Measurements from ENCODE around the gene RNF135. TPM values are rescaled to one million over a fixed set of nuclear protein-coding genes. Genes with fewer than 3 reads are reported as not detected.

Gene RNF135
- 25.3 TPM for total RNA-seq
- long read RNA-seq, transcript RNF135-201 (4 exons, 1,905 nt): minor isoform, 12 of 65 reads
- long read RNA-seq, transcript RNF135-202 (5 exons, 2,892 nt): major isoform, 32 of 65 reads
- long read RNA-seq, transcript RNF135-205 (6 exons, 2,098 nt): minor isoform, 12 of 65 reads
- long read RNA-seq, partial matches to known transcripts: 0 of 65 reads
- long read RNA-seq, other reads (novel, unspliced or antisense): 8 of 65 reads

- no peaks in the 10 kb centered on the region for H3K9me3 ChIP-seq
- H3K27me3 ChIP-seq: no peaks in the 10 kb centered on the region
- DNase-seq: peak; percentile 92
- TF ChIP-seq CTCF (IDR thresholded peaks at IDR 0.05): peak; percentile 32
- ATAC-seq: peak; percentile 97
- peak within 1 kb of the TSS; percentile 87 for H3K4me3 ChIP-seq
- peaks cover 11% of the 10 kb centered on the region for H3K36me3 ChIP-seq
- no peaks in the 10 kb centered on the region for H3K4me1 ChIP-seq
- intact Hi-C loops (cut with DNase I): no loop called here
- peak within 1 kb of the TSS; percentile 97 for H3K27ac ChIP-seq
Measured at GRCh38 chr17:30970831-30971567, at the start of gene RNF135. TSS of gene RNF135 (plus strand) at chr17:30971039. CDS start at chr17:30971074, 35 bp downstream.

GRCh38 chr17:30921544-30922196 lies 49.2 kb upstream of the RNF135 start, which contains the start of gene ADAP2:
TSS of gene ADAP2 (plus strand) at chr17:30921945. CDS start at chr17:30922015, 70 bp downstream.
- peaks cover 8% of the 10 kb centered on the region for H3K4me1 ChIP-seq
- DNase-seq (peak; percentile 89), ATAC-seq (peak; percentile 96)
- no peaks in the 10 kb centered on the region for H3K9me3 ChIP-seq
- no peak for TF ChIP-seq CTCF (IDR thresholded peaks at IDR 0.05)
- H3K27ac ChIP-seq: peak within 1 kb of the TSS; percentile 36
- H3K36me3 ChIP-seq: no peaks in the 10 kb centered on the region
- peaks cover 17% of the 10 kb centered on the region for H3K27me3 ChIP-seq
- H3K4me3 ChIP-seq: peak within 1 kb of the TSS; percentile 58
- intact Hi-C loops (cut with DNase I): no loop called here

GRCh38 chr17:30922235-30923030 lies 48.4 kb upstream of the RNF135 start:
- Histone ChIP-seq H3K4me3 (peak overlapping the region; percentile 58), H3K27ac (peak overlapping the region; percentile 36), H3K9me3 (no peaks in the 10 kb centered on the region), H3K36me3 (no peaks in the 10 kb centered on the region), H3K27me3 (peaks cover 17% of the 10 kb centered on the region), H3K4me1 (peaks cover 8% of the 10 kb centered on the region)
- ATAC-seq (peak; percentile 64), DNase-seq (peak; percentile 74)
- intact Hi-C loops (cut with DNase I): no loop called here
- no peak for TF ChIP-seq CTCF (IDR thresholded peaks at IDR 0.05)

- Histone ChIP-seq H3K9me3 (no peaks in the 10 kb centered on the region), H3K4me3 (no peak overlapping the region), H3K4me1 (peaks cover 8% of the 10 kb centered on the region), H3K27me3 (peaks cover 17% of the 10 kb centered on the region), H3K27ac (no peak overlapping the region), H3K36me3 (no peaks in the 10 kb centered on the region)
- no peak for ATAC-seq
- DNase-seq: peak; percentile 6
- intact Hi-C loops (cut with DNase I): no loop called here
- TF ChIP-seq CTCF (IDR thresholded peaks at IDR 0.05): no peak
Measured at GRCh38 chr17:30924341-30924740, 46.5 kb upstream of the RNF135 start.

GRCh38 chr17:30926516-30926915 lies 44.3 kb upstream of the RNF135 start:
- intact Hi-C loops (cut with DNase I): no loop called here
- Histone ChIP-seq H3K4me1 (peaks cover 8% of the 10 kb centered on the region), H3K27ac (no peak overlapping the region), H3K27me3 (peaks cover 15% of the 10 kb centered on the region), H3K9me3 (no peaks in the 10 kb centered on the region), H3K4me3 (no peak overlapping the region), H3K36me3 (no peaks in the 10 kb centered on the region)
- DNase-seq (peak; percentile 4), ATAC-seq (no peak)
- no peak for TF ChIP-seq CTCF (IDR thresholded peaks at IDR 0.05)

All from upper lobe of right lung (tissue), 1 donor.